Neuron (in vitro differentiated cells): Measurements from ENCODE around the gene BCL6.
"Not testable (repeated sequence)": the region's sequence is repeated elsewhere in the genome, so short reads cannot be mapped to it uniquely, and the experiment has no call there.

Experiments
- H2AFZ ChIP-seq: one replicate; pipeline ENCODE4 v1.6.1; 2013; ENCODE audit warnings: low read depth, mild to moderate bottlenecking, inconsistent platforms, low read length, moderate library complexity
- H3K27me3 ChIP-seq: one replicate; pipeline ENCODE4 v1.6.1; 2013; ENCODE audit warnings: low read length; ENCODE audit not compliant: insufficient read depth
- H3K36me3 ChIP-seq: one replicate; pipeline ENCODE4 v1.6.1; 2013; ENCODE audit warnings: low read length; ENCODE audit not compliant: insufficient read depth
- H3K4me1 ChIP-seq: one replicate; pipeline ENCODE4 v1.6.1; 2013; ENCODE audit warnings: low read length; ENCODE audit not compliant: insufficient read depth
- H3K4me3 ChIP-seq: 2 replicates; pipeline ENCODE4 v1.5.1; 2013; ENCODE audit warnings: mild to moderate bottlenecking, low read length, moderate library complexity
- H3K9me3 ChIP-seq: one replicate; pipeline ENCODE4 v1.6.1; 2013; ENCODE audit warnings: low read length

The BCL6 gene

GRCh38 chr3:187684444-187684843 lies 60.8 kb downstream of the BCL6 start:
- Histone ChIP-seq H3K4me1 (no peaks in the 10 kb centered on the region), H3K4me3 (no peak overlapping the region), H3K27me3 (no peaks in the 10 kb centered on the region), H3K9me3 (no peaks in the 10 kb centered on the region), H3K36me3 (no peaks in the 10 kb centered on the region), H2AFZ (no peak overlapping the region)

GRCh38 chr3:187681756-187682155 lies 63.5 kb downstream of the BCL6 start:
- H3K9me3 ChIP-seq, H3K36me3 ChIP-seq, H2AFZ ChIP-seq, H3K4me1 ChIP-seq, H3K4me3 ChIP-seq, H3K27me3 ChIP-seq: not testable (repeated sequence)

- Histone ChIP-seq H3K9me3 (no peaks in the 10 kb centered on the region), H3K4me3 (no peak overlapping the region), H3K27me3 (peaks cover 6% of the 10 kb centered on the region), H3K36me3 (no peaks in the 10 kb centered on the region), H2AFZ (no peak overlapping the region), H3K4me1 (no peaks in the 10 kb centered on the region)
Measured at GRCh38 chr3:187679638-187680396, 65.5 kb downstream of the BCL6 start.

- Histone ChIP-seq H2AFZ (no peak overlapping the region), H3K36me3 (no peaks in the 10 kb centered on the region), H3K9me3 (no peaks in the 10 kb centered on the region), H3K4me3 (no peak overlapping the region), H3K27me3 (peaks cover 8% of the 10 kb centered on the region), H3K4me1 (no peaks in the 10 kb centered on the region)
Measured at GRCh38 chr3:187678726-187679268, 66.5 kb downstream of the BCL6 start.

- no peaks in the 10 kb centered on the region for H3K4me1 ChIP-seq
- no peaks in the 10 kb centered on the region for H3K9me3 ChIP-seq
- no peak overlapping the region for H2AFZ ChIP-seq
- H3K36me3 ChIP-seq: no peaks in the 10 kb centered on the region
- no peak overlapping the region for H3K4me3 ChIP-seq
- H3K27me3 ChIP-seq: peaks cover 11% of the 10 kb centered on the region
Measured at GRCh38 chr3:187677604-187678003, 67.7 kb downstream of the BCL6 start.

GRCh38 chr3:187673012-187673411 lies 72.3 kb downstream of the BCL6 start:
- no peak overlapping the region for H3K4me3 ChIP-seq
- no peaks in the 10 kb centered on the region for H3K36me3 ChIP-seq
- H2AFZ ChIP-seq: no peak overlapping the region
- H3K4me1 ChIP-seq: no peaks in the 10 kb centered on the region
- no peaks in the 10 kb centered on the region for H3K9me3 ChIP-seq
- peaks cover 37% of the 10 kb centered on the region for H3K27me3 ChIP-seq
